Right renal cortex interstitium (tissue), 3 donors: Measurements from ENCODE around the gene RCC2. TPM values are rescaled to one million over a fixed set of nuclear protein-coding genes. Genes with fewer than 3 reads are reported as not detected.
"Not testable (repeated sequence)": the region's sequence is repeated elsewhere in the genome, so short reads cannot be mapped to it uniquely, and the experiment has no call there.

Experiments used
- DNase-seq, 3 donors: peaks; one replicate each; pipeline ENCODE4 v3.0.0-alpha.2; 2013; ENCODE audit warnings: low read depth in 3 of 3, low spot score in 2 of 3
- polyA plus RNA-seq, 3 donors: library from polyadenylated mRNA; unstranded; fragments of 120-200 nt; gene quantifications; one replicate each; pipeline ENCODE4 v1.2.1, GENCODE V29; 2013; ENCODE audit not compliant: insufficient read length in 3 of 3

Gene RCC2
- polyA plus RNA-seq, 3 donors: 88.9 to 94.8 (median 89.9) TPM

- DNase-seq: no peak
Measured at GRCh38 chr1:17422461-17422860, 17.0 kb downstream of the RCC2 start.

- DNase-seq: no peak
Measured at GRCh38 chr1:17420391-17420918, 19.0 kb downstream of the RCC2 start.

GRCh38 chr1:17419626-17420328, 19.7 kb downstream of the RCC2 start:
- DNase-seq: no peak

- no peak for DNase-seq
Measured at GRCh38 chr1:17416389-17416788, 23.1 kb downstream of the RCC2 start.

- no peak for DNase-seq
Measured at GRCh38 chr1:17414022-17414421, 25.5 kb downstream of the RCC2 start.

- no peak for DNase-seq
Measured at GRCh38 chr1:17412093-17412870, 27.2 kb downstream of the RCC2 start.

- DNase-seq: no peak
Measured at GRCh38 chr1:17409391-17409811, 30.1 kb downstream of the RCC2 start.

- not testable (repeated sequence) for DNase-seq
Measured at GRCh38 chr1:17407786-17408514, 31.5 kb downstream of the RCC2 start.

GRCh38 chr1:17406760-17407475, 32.6 kb downstream of the RCC2 start:
- not testable (repeated sequence) for DNase-seq

- DNase-seq: peak; percentile 25 to 42 (median 32)
Measured at GRCh38 chr1:17405898-17406759, 33.3 kb downstream of the RCC2 start.

- no peak for DNase-seq
Measured at GRCh38 chr1:17404820-17405219, 34.7 kb downstream of the RCC2 start.

GRCh38 chr1:17404034-17404684, 35.3 kb downstream of the RCC2 start:
- no peak for DNase-seq

- DNase-seq: no peak
Measured at GRCh38 chr1:17403081-17403480, 36.4 kb downstream of the RCC2 start.

- DNase-seq: no peak
Measured at GRCh38 chr1:17401841-17402240, 37.6 kb downstream of the RCC2 start.

- no peak for DNase-seq
Measured at GRCh38 chr1:17400725-17401341, 38.6 kb downstream of the RCC2 start.

- DNase-seq: no peak
Measured at GRCh38 chr1:17397910-17398695, 41.4 kb downstream of the RCC2 start.

GRCh38 chr1:17393230-17393629, 46.2 kb downstream of the RCC2 start:
- DNase-seq: no peak

- no peak for DNase-seq
Measured at GRCh38 chr1:17392199-17392740, 47.2 kb downstream of the RCC2 start.
